PC-3 (cell line): ENCODE data around the gene PALM2AKAP2.

Experiments used
- CTCF ChIP-seq: fragments of 300-600 bp; sonication (generic); conservative IDR thresholded peaks from 2 replicates; pipeline ENCODE4 v1.5.1; 2017; ENCODE audit warnings: antibody characterized with exemption, low read depth, mild to moderate bottlenecking, low read length
- EZH2 ChIP-seq: fragments of 300-600 bp; sonication (generic); IDR thresholded peaks from one replicate; pipeline ENCODE4 v1.6.1; 2017; ENCODE audit warnings: antibody characterized with exemption, mild to moderate bottlenecking, low read length; ENCODE audit not compliant: unreplicated experiment

- no peak for TF ChIP-seq CTCF
- TF ChIP-seq EZH2: no peak
Measured at GRCh38 chr9:109771796-109772531, 8.0 kb upstream of the PALM2AKAP2 start.
